IPS-18c (cell line): ENCODE results near the gene SLC7A7.
"Not testable (repeated sequence)": the region's sequence is repeated elsewhere in the genome, so short reads cannot be mapped to it uniquely, and the experiment has no call there.

Experiments used
- H3K4me3 ChIP-seq: 2 replicates; pipeline ENCODE4 v1.7.0; 2013; ENCODE audit warnings: low read depth, mild to moderate bottlenecking, low read length, moderate library complexity; ENCODE audit not compliant: insufficient read depth
- H3K9me3 ChIP-seq: one replicate; pipeline ENCODE4 v1.6.1; 2013; ENCODE audit warnings: mild to moderate bottlenecking, low read length, moderate library complexity; ENCODE audit not compliant: control insufficient read depth, insufficient read depth

Gene SLC7A7

DNA sequence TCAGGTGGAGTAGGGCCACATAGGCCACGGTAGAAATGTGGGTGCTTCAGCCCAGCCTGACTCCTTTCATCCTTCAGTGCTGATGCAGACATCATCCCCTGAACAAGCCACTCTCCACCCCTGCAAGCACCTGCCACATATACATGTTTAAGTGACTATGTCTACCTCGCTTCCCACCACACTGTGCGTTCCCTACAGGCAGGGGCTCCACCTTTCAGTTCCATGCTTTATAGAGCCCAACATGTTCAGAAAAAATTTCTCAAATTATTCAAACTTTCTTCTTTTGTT is 11.6 kb downstream of the SLC7A7 start:
- Histone ChIP-seq H3K4me3 (no peak overlapping the region), H3K9me3 (no peaks in the 10 kb centered on the region)

DNA sequence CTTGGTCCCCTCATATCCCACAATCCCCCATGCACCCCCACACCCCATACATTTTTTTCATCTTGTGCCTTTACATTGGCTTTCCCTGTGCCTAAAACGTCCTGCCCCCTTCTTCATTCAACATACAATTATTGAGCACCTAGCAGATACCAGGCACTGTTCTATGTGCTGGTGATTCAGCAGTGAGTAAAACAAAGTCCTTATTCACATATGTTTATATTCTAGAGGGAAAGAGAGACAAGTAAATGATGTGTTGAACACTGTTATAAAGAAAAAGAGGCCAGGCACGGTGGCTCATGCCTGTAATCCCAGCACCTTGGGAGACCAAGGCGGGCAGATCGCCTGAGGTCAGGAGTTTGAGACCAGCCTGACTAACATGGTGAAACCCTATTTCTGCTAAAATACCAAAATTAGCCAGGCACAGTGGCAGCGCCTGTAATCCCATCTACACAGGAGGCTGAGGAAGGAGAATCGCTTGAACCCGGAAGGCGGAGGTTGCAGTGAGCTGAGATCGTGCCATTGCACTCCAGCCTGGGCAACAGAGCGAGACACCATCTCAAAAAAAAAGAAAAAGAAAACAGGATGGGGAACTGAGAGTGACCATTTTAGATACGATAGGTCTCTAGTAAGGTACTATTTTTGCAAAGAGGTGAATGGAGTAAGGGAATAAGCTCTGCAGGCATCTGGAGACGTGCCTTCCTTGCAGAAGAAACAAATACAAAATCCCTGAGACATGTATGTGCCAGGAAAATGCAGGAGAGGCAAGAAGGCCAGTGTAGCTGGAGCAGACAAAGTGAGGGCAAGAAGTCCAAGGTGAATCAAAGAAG is 12.2 kb downstream of the SLC7A7 start:
- Histone ChIP-seq H3K9me3 (no peaks in the 10 kb centered on the region), H3K4me3 (no peak overlapping the region)

DNA sequence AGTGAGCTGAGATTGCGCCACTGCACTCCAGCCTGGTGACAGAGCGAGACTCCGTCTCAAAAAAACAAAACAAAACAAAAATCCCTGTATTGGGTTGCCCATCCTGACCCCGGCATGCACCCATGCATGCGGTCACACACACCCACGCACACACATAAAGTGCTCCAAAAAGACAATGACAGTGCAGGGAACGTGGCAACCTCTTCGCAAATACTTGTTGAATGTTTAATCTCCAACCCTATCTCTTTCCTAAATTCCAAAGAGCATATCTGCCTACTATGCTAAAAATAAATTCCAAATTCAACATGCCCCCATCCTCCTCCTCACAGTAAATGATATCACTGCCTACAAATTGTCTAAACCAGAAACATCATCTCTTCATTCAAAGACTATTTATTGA is 13.5 kb downstream of the SLC7A7 start:
- Histone ChIP-seq H3K9me3 (no peaks in the 10 kb centered on the region), H3K4me3 (no peak overlapping the region)

DNA sequence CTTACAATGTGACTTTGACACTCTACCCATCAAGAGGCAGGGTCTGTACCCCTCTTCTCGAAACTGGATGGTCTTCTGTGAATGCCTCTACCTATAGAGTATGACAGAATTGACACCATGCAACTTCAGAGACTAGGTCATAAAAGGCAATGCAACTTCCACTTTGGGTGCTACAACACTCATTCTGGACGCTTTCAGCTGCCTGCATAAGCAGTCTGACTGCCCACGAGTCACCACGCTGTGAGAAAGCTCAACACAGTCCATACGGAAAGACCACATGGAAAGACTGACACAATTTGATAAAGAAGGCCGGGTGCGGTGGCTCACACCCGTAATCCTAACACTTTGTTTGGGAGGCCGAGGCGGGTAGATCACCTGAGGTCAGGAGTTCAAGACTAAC is 14.9 kb downstream of the SLC7A7 start:
- Histone ChIP-seq H3K9me3 (no peaks in the 10 kb centered on the region), H3K4me3 (no peak overlapping the region)

DNA sequence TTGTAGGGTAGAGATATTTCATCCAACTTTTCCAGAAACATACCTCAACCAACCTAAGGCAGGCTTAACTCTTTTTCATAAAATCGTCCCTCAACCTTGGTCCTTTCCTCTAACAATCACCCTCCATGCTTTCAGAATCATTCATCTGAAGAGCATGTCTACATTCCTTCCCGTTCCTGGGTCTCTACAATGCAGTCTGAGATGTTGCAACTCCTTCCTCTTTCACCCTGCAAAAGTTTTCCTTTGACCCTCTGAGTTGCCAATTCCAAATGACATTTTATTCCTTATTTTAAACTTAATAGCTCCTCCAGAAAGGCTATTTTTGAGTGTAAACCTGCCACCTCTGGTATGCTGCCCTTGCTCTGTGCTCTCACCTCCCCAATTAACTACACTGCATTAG is 16.7 kb downstream of the SLC7A7 start:
- H3K9me3 ChIP-seq = no peaks in the 10 kb centered on the region
- no peak overlapping the region for H3K4me3 ChIP-seq

DNA sequence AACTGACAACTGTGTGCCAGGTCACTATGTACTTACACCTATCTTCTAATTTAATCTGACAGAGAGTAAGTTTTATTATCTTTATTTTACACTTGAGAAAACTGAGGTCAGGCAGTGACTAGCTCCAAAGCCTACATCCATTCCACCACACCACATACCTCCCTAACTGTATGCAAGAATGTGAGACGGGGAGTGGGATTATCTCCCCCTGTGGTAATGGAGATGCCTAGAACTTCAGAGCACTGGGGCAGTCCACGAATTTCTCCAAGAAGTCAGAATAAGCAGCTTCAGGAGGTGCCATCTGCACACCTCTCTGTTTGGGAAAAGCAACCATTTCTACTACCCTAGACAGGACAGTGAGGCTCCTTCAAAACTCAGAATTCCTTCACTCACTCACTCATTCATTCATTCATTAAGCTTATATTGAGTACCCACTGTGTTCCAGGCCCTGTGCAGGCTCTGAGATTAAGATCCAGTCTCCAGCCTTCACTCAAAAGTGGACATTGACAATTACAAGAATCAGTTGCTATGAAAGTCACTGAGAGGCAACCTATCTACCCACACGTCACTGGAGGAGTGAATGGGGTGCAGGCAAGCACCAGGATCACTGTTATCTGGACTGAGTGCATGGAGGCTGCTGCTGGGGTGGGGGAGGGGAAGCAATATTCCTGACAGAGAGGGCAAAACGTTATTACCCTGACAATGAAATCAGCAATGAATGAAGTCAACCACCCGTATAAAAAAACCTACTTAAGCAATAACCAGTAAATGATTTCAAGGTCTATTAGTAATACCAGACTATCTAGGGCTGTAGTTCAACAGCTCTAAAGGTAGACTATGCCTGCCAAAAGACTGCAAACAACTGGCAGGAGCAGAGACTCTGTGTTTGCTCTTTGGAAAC is 18.0 kb downstream of the SLC7A7 start:
- no peaks in the 10 kb centered on the region for H3K9me3 ChIP-seq
- no peak overlapping the region for H3K4me3 ChIP-seq

DNA sequence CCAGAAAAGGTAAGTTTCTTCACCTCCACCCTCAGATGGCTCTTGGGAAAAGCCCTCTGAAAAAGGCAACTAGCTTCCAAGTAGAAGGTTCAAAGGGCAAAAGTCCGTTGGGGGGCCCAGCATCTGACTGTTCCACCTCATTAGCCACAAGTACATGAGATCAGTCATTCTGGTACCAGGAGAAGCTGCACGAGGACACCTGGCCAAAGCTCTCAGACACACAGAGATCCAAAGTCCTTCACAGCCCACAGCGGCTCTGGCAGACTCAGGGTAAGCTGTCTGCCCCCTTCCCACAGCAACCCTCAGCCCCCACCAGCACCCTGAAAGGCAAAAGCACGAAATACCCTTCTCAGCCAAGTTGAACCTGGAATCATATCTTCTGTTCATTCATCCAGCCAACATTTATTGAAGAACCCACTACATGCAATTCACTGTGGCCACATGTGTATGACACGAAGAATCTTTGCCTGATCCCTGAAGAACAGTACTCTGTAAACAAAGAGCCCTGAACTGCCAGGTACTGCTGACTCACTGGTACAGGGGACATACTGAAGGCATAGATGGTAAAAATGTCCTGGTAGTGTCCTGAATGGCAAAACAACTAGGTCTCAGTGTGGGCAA is 19.0 kb downstream of the SLC7A7 start:
- Histone ChIP-seq H3K9me3 (peaks cover 2% of the 10 kb centered on the region), H3K4me3 (no peak overlapping the region)

DNA sequence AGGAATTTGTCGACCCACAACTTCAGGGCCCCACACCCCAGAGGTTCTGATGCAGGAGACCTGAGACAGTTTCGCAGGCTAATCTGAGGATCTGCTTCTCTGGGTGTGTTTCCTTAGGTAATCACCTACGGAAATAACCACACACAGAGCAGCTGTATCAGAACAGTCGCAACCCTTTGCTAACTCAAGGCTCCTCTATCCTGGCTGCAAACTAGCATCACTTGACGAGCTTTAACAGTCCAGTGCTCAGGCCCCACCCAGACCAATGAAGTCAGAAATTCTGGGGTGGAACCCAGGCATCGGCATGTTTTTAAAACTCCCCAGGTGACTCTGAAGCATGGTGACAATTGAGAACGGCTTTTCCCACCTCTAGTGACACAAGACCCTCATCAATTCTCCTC is 20.7 kb downstream of the SLC7A7 start:
- H3K9me3 ChIP-seq = peaks cover 2% of the 10 kb centered on the region
- H3K4me3 ChIP-seq = no peak overlapping the region

DNA sequence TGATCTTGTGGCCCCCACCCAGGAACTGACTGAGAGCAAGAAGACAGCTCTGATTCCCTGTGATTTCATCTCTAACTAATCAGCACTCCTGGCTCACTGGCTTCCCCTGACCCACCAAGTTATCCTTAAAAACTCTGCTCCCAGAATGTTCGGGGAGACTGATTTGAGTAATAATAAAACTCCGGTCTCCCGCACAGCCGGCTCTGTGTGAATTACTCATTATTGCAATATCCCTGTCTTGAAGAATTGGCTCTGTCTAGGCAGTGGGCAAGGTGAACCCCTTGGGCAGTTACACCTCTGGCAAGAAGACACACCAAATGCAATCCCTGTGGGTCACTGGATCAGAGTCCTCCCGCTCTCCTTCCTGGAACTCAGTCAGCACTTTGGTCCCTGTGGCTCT is 21.3 kb downstream of the SLC7A7 start:
- Histone ChIP-seq H3K4me3 (no peak overlapping the region), H3K9me3 (peaks cover 2% of the 10 kb centered on the region)

DNA sequence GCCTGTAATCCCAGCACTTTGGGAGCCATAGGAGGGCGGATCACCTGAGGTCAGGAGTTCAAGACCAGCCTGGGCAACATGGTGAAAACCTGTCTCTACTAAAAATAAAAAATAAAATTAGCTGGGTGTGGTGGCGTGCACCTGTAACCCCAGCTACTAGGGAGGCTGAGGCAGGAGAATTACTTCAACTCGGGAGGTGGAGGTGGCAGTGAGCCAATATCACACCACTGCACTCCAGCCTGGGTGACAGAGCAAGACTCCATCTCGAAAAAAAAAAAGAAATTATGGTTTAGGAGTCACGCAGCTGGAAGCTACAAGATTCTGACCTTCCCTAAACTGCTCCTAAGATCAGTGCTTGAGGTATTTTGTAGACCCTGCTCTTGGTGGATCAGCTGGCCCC is 21.7 kb downstream of the SLC7A7 start:
- not testable (repeated sequence) for H3K9me3 ChIP-seq, H3K4me3 ChIP-seq

DNA sequence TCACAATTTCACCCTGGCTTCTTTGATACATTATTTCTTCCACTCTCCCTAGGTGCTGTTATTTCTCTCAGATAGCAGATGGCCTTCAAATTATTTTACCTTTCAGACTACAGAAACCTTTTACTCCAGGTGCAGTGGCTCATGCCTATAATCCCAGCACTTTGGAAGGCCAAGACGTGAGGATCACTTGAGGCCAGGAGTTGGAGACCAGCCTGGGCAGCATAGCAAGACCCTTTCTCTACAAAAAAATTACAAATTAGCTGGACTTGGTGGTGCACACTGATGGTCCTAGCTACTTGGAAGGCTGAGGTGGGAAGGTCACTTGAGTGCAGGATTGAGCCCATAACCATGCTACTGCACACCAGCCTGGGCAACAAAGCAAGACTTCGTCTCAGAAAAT is 23.1 kb downstream of the SLC7A7 start:
- H3K9me3 ChIP-seq = peaks cover 2% of the 10 kb centered on the region
- no peak overlapping the region for H3K4me3 ChIP-seq

DNA sequence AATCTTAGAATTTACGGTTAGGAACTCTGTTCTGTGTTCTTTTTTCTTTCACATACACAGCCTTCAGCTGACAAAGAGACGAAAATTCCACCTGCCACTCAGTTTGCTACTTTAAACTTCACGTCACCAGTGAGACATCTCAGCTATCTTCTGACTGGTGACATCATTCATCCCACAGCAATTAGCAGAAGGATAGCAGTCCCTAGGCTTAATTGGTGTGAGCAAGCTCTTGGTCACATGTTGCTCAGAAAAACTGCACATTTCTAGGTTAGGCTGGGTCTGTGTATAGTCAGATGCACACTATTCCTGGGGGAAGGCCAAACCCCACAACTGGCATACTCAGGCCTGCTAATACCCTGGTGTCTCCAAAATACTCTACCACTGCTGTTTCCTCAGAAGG is 23.9 kb downstream of the SLC7A7 start:
- Histone ChIP-seq H3K9me3 (peaks cover 2% of the 10 kb centered on the region), H3K4me3 (no peak overlapping the region)

DNA sequence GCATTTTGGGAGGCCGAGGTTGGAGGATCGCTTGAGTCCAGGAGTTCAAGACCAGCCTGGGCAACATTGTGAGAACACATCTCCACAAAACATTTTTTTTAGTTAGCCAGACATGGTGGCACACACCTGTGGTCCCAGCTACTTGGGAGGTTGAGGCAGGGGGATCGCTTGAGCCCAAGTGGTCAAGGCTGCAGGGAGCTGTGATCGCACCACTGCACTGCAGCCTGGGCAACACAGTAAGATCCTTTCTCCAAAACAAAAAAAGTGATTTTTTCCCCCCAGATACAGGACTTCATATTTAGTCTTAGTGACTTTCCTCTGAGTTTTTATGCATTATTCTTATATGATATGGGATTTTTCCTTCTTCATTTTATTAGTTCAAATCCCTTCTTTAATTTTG is 28.6 kb downstream of the SLC7A7 start:
- Histone ChIP-seq H3K4me3 (no peak overlapping the region), H3K9me3 (peaks cover 7% of the 10 kb centered on the region)

DNA sequence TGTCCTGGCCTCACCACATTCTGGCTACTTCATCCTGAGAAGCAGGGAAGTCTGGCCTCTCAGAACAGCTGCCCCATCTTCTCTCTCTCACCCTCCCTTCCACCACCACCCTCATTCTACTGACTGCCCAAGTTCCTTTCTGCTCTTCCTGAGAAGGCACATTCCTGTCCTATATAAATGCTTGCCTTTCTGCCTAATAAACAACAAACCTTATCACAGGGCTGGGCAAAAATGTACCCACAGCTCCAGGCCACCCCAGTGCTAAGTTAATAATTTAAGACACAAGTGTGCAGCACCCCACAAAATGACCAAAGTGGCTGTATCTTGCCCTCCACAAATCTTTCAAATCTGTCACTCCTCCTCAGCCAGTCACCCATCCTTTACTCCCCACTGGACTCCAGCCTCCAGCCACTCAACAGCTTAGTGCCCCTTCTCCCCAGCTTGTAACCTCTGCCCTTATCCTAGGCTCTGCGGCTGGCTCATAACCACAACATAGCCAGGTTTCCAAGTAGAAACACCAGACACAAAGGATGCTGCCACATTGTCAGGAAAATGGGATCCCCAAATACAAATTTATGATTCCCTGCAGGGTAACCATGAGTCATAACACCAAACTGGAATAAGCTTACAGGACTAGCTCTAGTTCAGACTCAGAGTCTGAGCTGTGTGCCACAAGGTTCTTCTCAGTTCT is 33.8 kb downstream of the SLC7A7 start:
- Histone ChIP-seq H3K4me3 (no peak overlapping the region), H3K9me3 (peaks cover 5% of the 10 kb centered on the region)

DNA sequence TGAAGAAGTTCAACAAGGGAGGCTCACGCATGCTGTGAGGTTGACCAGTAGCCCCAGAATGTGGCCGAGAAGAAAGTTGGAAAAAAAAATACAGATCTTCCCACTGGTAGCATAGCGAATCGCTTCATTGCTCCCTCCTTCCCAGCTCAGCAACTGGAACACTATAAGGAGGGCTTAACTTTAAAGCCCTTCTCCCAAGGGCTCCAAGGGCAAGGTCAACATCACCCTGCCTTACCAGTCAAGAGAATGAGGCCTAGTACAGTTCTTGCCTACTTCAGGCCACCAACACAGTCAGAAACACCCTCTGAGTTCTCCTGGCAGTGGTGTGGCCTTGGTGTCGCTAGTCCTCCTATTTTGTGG is 34.3 kb downstream of the SLC7A7 start:
- Histone ChIP-seq H3K9me3 (peaks cover 5% of the 10 kb centered on the region), H3K4me3 (no peak overlapping the region)

DNA sequence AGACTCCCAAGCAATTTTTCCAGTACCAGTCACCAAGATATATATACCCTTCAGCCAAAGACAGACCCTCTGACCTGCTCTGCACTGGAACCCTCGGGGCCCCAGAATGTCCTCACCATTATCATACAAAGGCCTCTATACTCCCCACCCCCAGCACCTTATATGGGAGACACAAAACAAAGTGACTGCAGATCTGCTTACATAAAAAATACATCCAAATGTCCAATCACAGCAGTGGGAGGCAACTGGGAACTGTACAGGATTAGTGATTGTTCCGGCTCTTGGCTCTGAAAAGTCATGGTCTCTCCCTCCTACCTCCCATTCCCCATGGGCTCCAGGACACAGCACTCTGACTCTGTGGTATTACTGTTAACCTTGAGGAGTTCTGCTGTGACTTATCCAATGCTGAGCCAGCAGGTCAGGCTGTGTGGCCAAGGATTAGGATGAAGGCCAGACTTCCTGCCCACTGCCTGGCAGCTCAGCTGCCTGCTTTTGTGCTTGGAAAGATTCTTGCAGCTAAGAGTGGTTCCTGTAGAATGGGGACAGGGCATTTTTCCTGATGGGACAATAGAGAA is 35.0 kb downstream of the SLC7A7 start:
- Histone ChIP-seq H3K4me3 (no peak overlapping the region), H3K9me3 (peaks cover 5% of the 10 kb centered on the region)

DNA sequence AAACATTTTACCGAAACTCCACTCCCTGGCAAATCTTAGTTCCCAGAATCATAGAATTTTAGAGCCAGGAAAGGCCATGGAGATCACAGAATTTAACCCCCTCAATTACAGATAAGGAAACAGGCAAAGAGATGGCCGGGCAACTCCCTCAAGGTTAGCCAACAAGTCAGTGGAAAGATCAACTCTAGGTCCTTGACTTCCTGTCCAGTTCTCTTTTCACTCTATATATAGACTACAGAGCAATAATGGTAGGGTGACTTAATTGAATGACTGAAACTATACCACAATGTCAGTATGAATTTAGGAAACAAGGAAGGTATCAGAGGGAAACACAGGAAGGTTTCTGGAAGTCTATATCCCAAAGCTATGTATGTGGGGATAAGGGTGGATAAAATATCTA is 37.2 kb downstream of the SLC7A7 start:
- H3K4me3 ChIP-seq = no peak overlapping the region
- no peaks in the 10 kb centered on the region for H3K9me3 ChIP-seq
